Keratinocyte (primary cell): ENCODE data around the gene CHST10. TPM values are rescaled to one million over a fixed set of nuclear protein-coding genes. Genes with fewer than 3 reads are reported as not detected.

Experiments
- DNase-seq: peaks from one replicate; pipeline ENCODE4 v3.0.0-alpha.2; 2011; ENCODE audit warnings: low read depth, missing footprints, low spot score
- FAIRE-seq: peaks from 2 replicates; lab custom pipeline; 2011; peaks lifted over from hg19 to GRCh38; lab: Jason Lieb, UNC
- H2AFZ ChIP-seq: 2 replicates; pipeline ENCODE4 v1.6.0; 2012; ENCODE audit warnings: low read length, control low read depth, inconsistent platforms; ENCODE audit not compliant: control insufficient read depth
- H3K27ac ChIP-seq: 2 replicates; pipeline ENCODE4 v1.5.1; 2011; ENCODE audit warnings: low read length; ENCODE audit not compliant: control insufficient read depth, insufficient read depth
- H3K27me3 ChIP-seq: 3 replicates; pipeline ENCODE4 v1.6.0; 2011; ENCODE audit warnings: low read length; ENCODE audit not compliant: control insufficient read depth, insufficient read depth; ENCODE audit errors: extremely low read depth
- H3K36me3 ChIP-seq, 2 experiments: 2 replicates in 1 of 2; 3 replicates in 1 of 2; pipeline ENCODE4 v1.5.1; 2011; ENCODE audit warnings: low read length in 2 of 2, mild to moderate bottlenecking in 1 of 2; ENCODE audit not compliant: control insufficient read depth in 2 of 2, insufficient read depth in 2 of 2; ENCODE audit errors: extremely low read depth in 1 of 2
- H3K4me1 ChIP-seq: 3 replicates; pipeline ENCODE4 v1.5.1; 2011; ENCODE audit warnings: low read length; ENCODE audit not compliant: control insufficient read depth, insufficient read depth; ENCODE audit errors: extremely low read depth
- H3K4me2 ChIP-seq: 3 replicates; pipeline ENCODE4 v1.6.0; 2011; ENCODE audit warnings: low read depth, low read length; ENCODE audit not compliant: control insufficient read depth, insufficient read depth; ENCODE audit errors: extremely low read depth
- H3K4me3 ChIP-seq, 3 experiments: fragments of 200-600 bp in 1 of 3; sonication (generic) in 1 of 3; 2 replicates in 2 of 3; 3 replicates in 1 of 3; pipeline ENCODE4 v1.5.1; 2011 to 2016; ENCODE audit warnings: low read length in 3 of 3, mild to moderate bottlenecking in 3 of 3, control low read depth in 2 of 3, inconsistent platforms in 1 of 3, low read depth in 1 of 3, mixed read lengths in 1 of 3, mixed run types in 1 of 3, moderate library complexity in 1 of 3; ENCODE audit not compliant: control insufficient read depth in 2 of 3, insufficient read depth in 2 of 3; ENCODE audit errors: extremely low read depth in 1 of 3
- H3K79me2 ChIP-seq: 2 replicates; pipeline ENCODE4 v1.6.0; 2012; ENCODE audit warnings: low read length; ENCODE audit not compliant: control insufficient read depth, insufficient read depth
- H3K9ac ChIP-seq: 3 replicates; pipeline ENCODE4 v1.6.0; 2011; ENCODE audit warnings: low read length; ENCODE audit not compliant: control insufficient read depth, insufficient read depth; ENCODE audit errors: extremely low read depth
- H3K9me1 ChIP-seq: 3 replicates; pipeline ENCODE4 v1.6.0; 2011; ENCODE audit warnings: low read length; ENCODE audit not compliant: control insufficient read depth, insufficient read depth; ENCODE audit errors: extremely low read depth
- H3K9me3 ChIP-seq: 2 replicates; pipeline ENCODE4 v1.5.1; 2012; ENCODE audit warnings: low read depth, low read length; ENCODE audit not compliant: control insufficient read depth
- H4K20me1 ChIP-seq: 3 replicates; pipeline ENCODE4 v1.6.0; 2011; ENCODE audit warnings: low read length; ENCODE audit not compliant: control insufficient read depth, insufficient read depth; ENCODE audit errors: extremely low read depth
- EZH2 ChIP-seq: IDR thresholded peaks from one replicate; pipeline ENCODE4 v1.6.1; 2012; ENCODE audit warnings: inconsistent platforms, mild to moderate bottlenecking, low read length, moderate library complexity
- dilution Hi-C: fragments of 300-500 bp; cut with MboI; formaldehyde crosslinking; loops from one replicate; pipeline ENCODE4 v1.7.0; 2020; ENCODE audit warnings: low sequenced_read_pairs; ENCODE audit not compliant: extremely low pct_ligation_motif_present
- polyA plus RNA-seq, 5 experiments: library from polyadenylated mRNA; depleted of rRNA in 3 of 5; stranded (reverse) in 3 of 5; stranded (forward) in 1 of 5; unstranded in 1 of 5; fragments of >200 nt; gene quantifications; 1 replicate in 1 of 5; 2 replicates in 3 of 5; 3 replicates in 1 of 5; pipeline versions ENCODE4 v1.2.1 to v1.2.3, GENCODE V29; 2011 to 2012; ENCODE audit warnings: missing spikeins in 2 of 5, low read depth in 1 of 5, low replicate concordance in 1 of 5
- TF ChIP-seq, protein P1 (sequence below), 3 experiments: IDR thresholded peaks in 1 of 3; conservative IDR thresholded peaks in 1 of 3; optimal IDR thresholded peaks in 1 of 3; 2 replicates in 2 of 3; 3 replicates in 1 of 3; pipeline versions ENCODE3 to v1.5.1; 2011; ENCODE audit warnings: low read length in 3 of 3, mild to moderate bottlenecking in 3 of 3, moderate library complexity in 2 of 3, control low read depth in 1 of 3, inconsistent platforms in 1 of 3; ENCODE audit not compliant: insufficient read depth in 2 of 3; ENCODE audit errors: extremely low read depth in 1 of 3

The CHST10 gene
- polyA plus RNA-seq, 1 donor (not counting 4 experiments of a cell fraction or from before 2014, with no cell fraction given), result 1.6 TPM

DNA sequence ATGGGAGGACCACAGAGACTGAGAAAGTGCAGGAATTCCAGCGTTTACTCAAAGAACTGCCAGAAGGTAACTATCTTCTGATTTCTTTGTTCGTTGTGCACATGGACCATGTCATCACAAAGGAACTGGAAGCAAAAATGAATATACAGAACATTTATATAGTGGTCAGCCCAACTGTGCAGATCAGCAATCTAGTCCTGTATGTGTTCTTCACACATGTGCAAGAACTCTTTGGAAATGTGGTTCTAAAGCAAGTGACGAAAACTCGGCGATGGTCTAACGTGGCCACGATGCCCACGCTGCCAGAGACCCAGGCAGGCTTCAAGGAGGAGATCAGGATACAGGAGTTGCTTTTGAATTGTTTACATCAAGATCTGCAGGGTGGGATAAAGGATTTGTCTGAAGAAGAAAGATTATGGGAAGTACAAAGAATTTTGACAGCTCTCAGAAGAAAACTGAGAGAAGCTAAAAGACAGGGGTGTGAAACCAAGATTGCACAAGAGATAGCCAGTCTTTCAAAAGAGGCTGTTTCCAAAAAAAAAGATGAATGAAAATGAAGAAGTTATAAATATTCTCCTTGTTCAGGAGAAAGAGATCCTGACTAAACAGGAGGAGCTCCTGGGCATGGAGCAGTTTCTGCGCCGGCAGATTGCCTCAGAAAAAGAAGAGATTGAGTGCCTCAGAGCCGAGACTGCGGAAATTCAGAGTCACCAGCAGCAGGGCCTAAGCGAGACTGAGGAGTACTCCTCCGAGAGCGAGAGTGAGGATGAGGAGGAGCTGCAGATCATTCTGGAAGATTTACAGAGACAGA lies 8.3 kb upstream of the CHST10 start:
- H3K36me3 ChIP-seq, result no peaks in the 10 kb centered on the region
- dilution Hi-C loops, result no loop called here
- H3K27me3 ChIP-seq, result no peaks in the 10 kb centered on the region
- H2AFZ ChIP-seq, result no peak overlapping the region
- no peaks in the 10 kb centered on the region for H3K79me2 ChIP-seq
- no peak overlapping the region for H3K9ac ChIP-seq
- H3K4me1 ChIP-seq, result no peaks in the 10 kb centered on the region
- H3K4me3 ChIP-seq, result no peak overlapping the region
- H3K9me1 ChIP-seq, result no peaks in the 10 kb centered on the region
- no peaks in the 10 kb centered on the region for H4K20me1 ChIP-seq
- H3K9me3 ChIP-seq, result no peaks in the 10 kb centered on the region
- H3K27ac ChIP-seq, result no peak overlapping the region
- DNase-seq, result no peak
- no peak for FAIRE-seq
- TF ChIP-seq EZH2, result no peak
- TF ChIP-seq, protein P1, sequence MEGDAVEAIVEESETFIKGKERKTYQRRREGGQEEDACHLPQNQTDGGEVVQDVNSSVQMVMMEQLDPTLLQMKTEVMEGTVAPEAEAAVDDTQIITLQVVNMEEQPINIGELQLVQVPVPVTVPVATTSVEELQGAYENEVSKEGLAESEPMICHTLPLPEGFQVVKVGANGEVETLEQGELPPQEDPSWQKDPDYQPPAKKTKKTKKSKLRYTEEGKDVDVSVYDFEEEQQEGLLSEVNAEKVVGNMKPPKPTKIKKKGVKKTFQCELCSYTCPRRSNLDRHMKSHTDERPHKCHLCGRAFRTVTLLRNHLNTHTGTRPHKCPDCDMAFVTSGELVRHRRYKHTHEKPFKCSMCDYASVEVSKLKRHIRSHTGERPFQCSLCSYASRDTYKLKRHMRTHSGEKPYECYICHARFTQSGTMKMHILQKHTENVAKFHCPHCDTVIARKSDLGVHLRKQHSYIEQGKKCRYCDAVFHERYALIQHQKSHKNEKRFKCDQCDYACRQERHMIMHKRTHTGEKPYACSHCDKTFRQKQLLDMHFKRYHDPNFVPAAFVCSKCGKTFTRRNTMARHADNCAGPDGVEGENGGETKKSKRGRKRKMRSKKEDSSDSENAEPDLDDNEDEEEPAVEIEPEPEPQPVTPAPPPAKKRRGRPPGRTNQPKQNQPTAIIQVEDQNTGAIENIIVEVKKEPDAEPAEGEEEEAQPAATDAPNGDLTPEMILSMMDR (optimal IDR thresholded peaks at IDR 0.05 in 1 of 3, IDR thresholded peaks at IDR 0.05 in 1 of 3, conservative IDR thresholded peaks at IDR 0.05 in 1 of 3; ENCODE audit: extremely low read depth in 1 of 3, insufficient read depth in 2 of 3, low read length in 3 of 3), result no peak
- H3K4me2 ChIP-seq, result no peak overlapping the region

DNA sequence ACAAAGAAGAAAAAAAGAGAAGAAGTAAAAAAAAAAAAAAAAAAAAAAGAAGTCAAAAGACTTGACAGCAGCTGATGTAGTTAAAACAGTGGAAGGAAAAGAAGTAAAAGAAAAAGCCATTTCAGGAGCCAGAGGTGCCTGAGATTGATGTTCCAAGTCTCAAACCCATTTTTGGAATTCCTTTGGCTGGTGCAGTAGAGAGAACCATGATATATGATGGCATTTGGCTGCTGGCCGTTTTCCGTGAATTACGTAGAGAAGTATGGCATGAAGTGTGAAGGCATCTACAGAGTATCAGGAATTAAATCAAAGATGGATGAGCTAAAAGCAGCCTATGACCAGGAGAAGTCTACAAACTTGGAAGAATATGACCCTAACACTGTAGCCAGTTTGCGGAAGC lies 7.6 kb upstream of the CHST10 start:
- dilution Hi-C loops, result no loop called here
- Histone ChIP-seq H3K4me2 (no peak overlapping the region), H2AFZ (no peak overlapping the region), H3K79me2 (no peaks in the 10 kb centered on the region), H3K36me3 (no peaks in the 10 kb centered on the region), H3K9ac (no peak overlapping the region), H3K27me3 (no peaks in the 10 kb centered on the region), H3K9me3 (no peaks in the 10 kb centered on the region), H3K4me3 (no peak overlapping the region), H3K9me1 (no peaks in the 10 kb centered on the region), H3K27ac (no peak overlapping the region), H4K20me1 (no peaks in the 10 kb centered on the region), H3K4me1 (no peaks in the 10 kb centered on the region)
- TF ChIP-seq EZH2, result no peak
- TF ChIP-seq, protein P1 (optimal IDR thresholded peaks at IDR 0.05 in 1 of 3, IDR thresholded peaks at IDR 0.05 in 1 of 3, conservative IDR thresholded peaks at IDR 0.05 in 1 of 3; ENCODE audit: extremely low read depth in 1 of 3, insufficient read depth in 2 of 3, low read length in 3 of 3), result no peak
- DNase-seq (no peak), FAIRE-seq (no peak)
